Hepatocyte (in vitro differentiated cells): ENCODE measurements around the gene AHSP. TPM values are rescaled to one million over a fixed set of nuclear protein-coding genes. Genes with fewer than 3 reads are reported as not detected.
"Not testable (repeated sequence)": the region's sequence is repeated elsewhere in the genome, so short reads cannot be mapped to it uniquely, and the experiment has no call there.

Experiments
- DNase-seq: peaks from one replicate; pipeline ENCODE4 v3.0.0-alpha.2; 2016; ENCODE audit warnings: low spot score
- H2AFZ ChIP-seq: fragments of 200-600 bp; sonication (generic); 2 replicates; pipeline ENCODE4 v1.6.0; 2016; ENCODE audit warnings: antibody characterized with exemption, mild to moderate bottlenecking
- H3K27ac ChIP-seq: fragments of 200-600 bp; sonication (generic); 2 replicates; pipeline ENCODE4 v1.5.1; 2016; ENCODE audit warnings: mild to moderate bottlenecking
- H3K27me3 ChIP-seq: fragments of 200-600 bp; sonication (generic); 2 replicates; pipeline ENCODE4 v1.6.1; 2016
- H3K36me3 ChIP-seq: fragments of 200-600 bp; sonication (generic); replicated peaks from 2 replicates; pipeline ENCODE4 v1.5.1; 2016; ENCODE audit warnings: low read depth; ENCODE audit not compliant: insufficient read depth
- H3K4me1 ChIP-seq: fragments of 200-600 bp; sonication (generic); 2 replicates; pipeline ENCODE4 v1.5.1; 2016; ENCODE audit warnings: mild to moderate bottlenecking, moderate library complexity; ENCODE audit not compliant: insufficient read depth
- H3K4me2 ChIP-seq: fragments of 200-600 bp; sonication (generic); 2 replicates; pipeline ENCODE4 v1.6.0; 2016
- H3K4me3 ChIP-seq: fragments of 200-600 bp; sonication (generic); 2 replicates; pipeline ENCODE4 v1.5.1; 2016; ENCODE audit warnings: mild to moderate bottlenecking
- H3K79me2 ChIP-seq: fragments of 200-600 bp; sonication (generic); 2 replicates; pipeline ENCODE4 v1.6.0; 2017; ENCODE audit warnings: mild to moderate bottlenecking
- H3K9me2 ChIP-seq: fragments of 200-600 bp; sonication (generic); replicated peaks from 2 replicates; pipeline ENCODE4 v1.6.0; 2017; ENCODE audit warnings: mild to moderate bottlenecking; ENCODE audit not compliant: insufficient read depth
- H3K9me3 ChIP-seq: fragments of 200-600 bp; sonication (generic); 2 replicates; pipeline ENCODE4 v1.5.1; 2016; ENCODE audit warnings: low read depth, mild to moderate bottlenecking
- H4K20me1 ChIP-seq: fragments of 200-600 bp; sonication (generic); 2 replicates; pipeline ENCODE4 v1.6.0; 2016; ENCODE audit warnings: mild to moderate bottlenecking; ENCODE audit not compliant: insufficient read depth, poor library complexity, severe bottlenecking
- EZH2 ChIP-seq: fragments of 200-600 bp; sonication (generic); IDR thresholded peaks from 2 replicates; pipeline ENCODE4 v1.6.1; 2016; ENCODE audit warnings: antibody characterized with exemption, mild to moderate bottlenecking, borderline replicate concordance
- EZH2phosphoT487 ChIP-seq: fragments of 200-600 bp; sonication (generic); IDR thresholded peaks from one replicate; pipeline ENCODE4 v1.6.1; 2018; ENCODE audit warnings: antibody characterized with exemption, mild to moderate bottlenecking, low read depth, moderate library complexity; ENCODE audit not compliant: unreplicated experiment, severe bottlenecking
- WGBS: methylation state at CpG from one replicate; pipeline ENCODE4 v1.1.6; 2016; ENCODE audit warnings: low lambda C conversion rate; ENCODE audit errors: missing lambda C conversion rate; 5-methylcytosine and 5-hydroxymethylcytosine counted together
- polyA plus RNA-seq: library from polyadenylated mRNA; unstranded; fragments of >200 nt; fragmentation: Nextera tagmentation; extraction: Ambion mirVana; gene quantifications from 2 replicates; pipeline ENCODE4 v1.2.1, GENCODE V29; 2016
- total RNA-seq: library from RNA; depleted of rRNA; stranded (reverse); fragments of >200 nt; gene quantifications from 2 replicates; pipeline ENCODE4 v1.2.3, GENCODE V29; 2014
- TF ChIP-seq, protein P1 (sequence below): fragments of 200-600 bp; sonication (generic); IDR thresholded peaks from 2 replicates; pipeline ENCODE4 v1.5.1; 2016; ENCODE audit warnings: antibody characterized with exemption, mild to moderate bottlenecking; ENCODE audit not compliant: poor library complexity

The AHSP gene
- total and polyA plus RNA-seq, 2 experiments from 2014 or later: not detected

DNA sequence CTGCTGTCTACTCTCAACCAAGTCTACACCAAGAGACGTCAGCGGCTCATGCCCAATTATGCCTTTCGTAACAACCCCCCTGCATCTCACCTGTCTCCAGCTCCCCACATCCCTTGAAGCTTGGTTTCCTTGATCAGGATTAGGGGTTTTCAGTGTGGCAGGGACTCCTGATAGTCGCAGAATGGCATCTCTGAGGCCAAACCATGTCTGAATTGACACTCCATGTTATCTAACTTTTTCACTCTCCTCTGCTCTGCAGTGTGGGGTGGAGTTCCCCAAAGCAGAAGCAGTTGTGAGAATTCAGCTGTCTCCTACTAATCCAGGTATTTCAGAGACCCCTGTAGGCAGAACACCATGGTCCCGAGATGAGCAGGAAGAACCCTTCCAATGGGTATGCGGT is 5.6 kb upstream of the AHSP start:
- no peaks in the 10 kb centered on the region for H3K36me3 ChIP-seq
- no peak overlapping the region for H3K4me3 ChIP-seq
- no peaks in the 10 kb centered on the region for H3K27me3 ChIP-seq
- no peak for DNase-seq
- no peak overlapping the region for H2AFZ ChIP-seq
- no peak overlapping the region for H3K27ac ChIP-seq
- no peaks in the 10 kb centered on the region for H3K9me3 ChIP-seq
- 83% methylated on average over 6 of the region's 6 CpGs for WGBS
- TF ChIP-seq EZH2 (no peak), EZH2phosphoT487 (no peak)
- TF ChIP-seq, protein P1, sequence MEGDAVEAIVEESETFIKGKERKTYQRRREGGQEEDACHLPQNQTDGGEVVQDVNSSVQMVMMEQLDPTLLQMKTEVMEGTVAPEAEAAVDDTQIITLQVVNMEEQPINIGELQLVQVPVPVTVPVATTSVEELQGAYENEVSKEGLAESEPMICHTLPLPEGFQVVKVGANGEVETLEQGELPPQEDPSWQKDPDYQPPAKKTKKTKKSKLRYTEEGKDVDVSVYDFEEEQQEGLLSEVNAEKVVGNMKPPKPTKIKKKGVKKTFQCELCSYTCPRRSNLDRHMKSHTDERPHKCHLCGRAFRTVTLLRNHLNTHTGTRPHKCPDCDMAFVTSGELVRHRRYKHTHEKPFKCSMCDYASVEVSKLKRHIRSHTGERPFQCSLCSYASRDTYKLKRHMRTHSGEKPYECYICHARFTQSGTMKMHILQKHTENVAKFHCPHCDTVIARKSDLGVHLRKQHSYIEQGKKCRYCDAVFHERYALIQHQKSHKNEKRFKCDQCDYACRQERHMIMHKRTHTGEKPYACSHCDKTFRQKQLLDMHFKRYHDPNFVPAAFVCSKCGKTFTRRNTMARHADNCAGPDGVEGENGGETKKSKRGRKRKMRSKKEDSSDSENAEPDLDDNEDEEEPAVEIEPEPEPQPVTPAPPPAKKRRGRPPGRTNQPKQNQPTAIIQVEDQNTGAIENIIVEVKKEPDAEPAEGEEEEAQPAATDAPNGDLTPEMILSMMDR: no peak
- H3K9me2 ChIP-seq: no peaks in the 10 kb centered on the region
- H3K4me1 ChIP-seq: no peaks in the 10 kb centered on the region
- no peak overlapping the region for H3K4me2 ChIP-seq
- no peaks in the 10 kb centered on the region for H4K20me1 ChIP-seq
- H3K79me2 ChIP-seq: no peaks in the 10 kb centered on the region

DNA sequence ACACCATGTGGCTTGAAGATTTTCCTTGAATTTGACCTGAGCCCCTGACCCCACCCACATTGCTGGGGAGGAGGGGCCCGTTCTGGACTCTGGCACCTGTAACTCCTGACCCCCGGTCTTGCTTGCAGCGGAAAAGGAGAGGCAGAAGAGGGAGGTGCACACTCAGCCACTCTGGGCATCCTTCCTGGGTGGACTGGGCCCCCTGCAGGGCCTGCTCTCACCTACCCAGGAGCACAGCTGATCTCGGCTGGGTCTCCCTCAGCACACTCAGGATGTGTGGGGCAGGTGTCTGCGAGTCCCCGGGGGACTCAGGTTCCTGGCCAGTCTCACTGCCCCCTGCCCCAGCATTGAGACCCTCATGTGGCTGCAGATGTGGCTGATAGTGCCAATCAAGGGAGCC is 3.9 kb upstream of the AHSP start:
- H4K20me1 ChIP-seq, H3K4me1 ChIP-seq, H3K9me3 ChIP-seq, H3K27ac ChIP-seq, DNase-seq, H3K79me2 ChIP-seq, H3K9me2 ChIP-seq, H3K4me3 ChIP-seq, H3K36me3 ChIP-seq, H3K4me2 ChIP-seq, H2AFZ ChIP-seq: not testable (repeated sequence)
- peaks cover 17% of the 10 kb centered on the region for H3K27me3 ChIP-seq
- 81% methylated on average over 5 of the region's 6 CpGs for WGBS

DNA sequence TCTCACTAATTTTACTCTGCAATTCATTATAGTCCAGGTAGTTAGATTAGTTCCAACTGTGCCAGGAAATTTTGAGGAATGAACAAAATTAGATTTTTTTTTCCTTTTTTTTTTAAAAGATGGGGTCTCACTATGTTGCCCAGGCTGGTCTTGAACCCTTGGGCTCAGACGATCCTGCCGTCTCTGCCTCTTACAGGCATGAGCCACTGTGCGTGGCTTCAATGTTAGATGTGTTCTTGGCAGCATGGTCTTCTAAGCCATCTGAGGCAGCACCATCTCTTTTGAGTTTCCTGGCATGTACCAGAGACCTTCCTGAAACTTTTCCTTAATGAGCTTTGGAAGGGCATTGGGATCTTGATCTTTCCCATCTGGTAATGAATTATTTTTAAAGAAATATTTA is 2.6 kb upstream of the AHSP start:
- Histone ChIP-seq H3K4me2 (no peak overlapping the region), H4K20me1 (no peaks in the 10 kb centered on the region), H3K4me1 (no peaks in the 10 kb centered on the region), H3K9me3 (no peaks in the 10 kb centered on the region), H3K4me3 (no peak overlapping the region), H3K36me3 (no peaks in the 10 kb centered on the region), H3K79me2 (no peaks in the 10 kb centered on the region), H3K27ac (no peak overlapping the region), H2AFZ (no peak overlapping the region), H3K27me3 (peaks cover 28% of the 10 kb centered on the region), H3K9me2 (no peaks in the 10 kb centered on the region)
- DNase-seq: no peak
- 93% methylated on average over 3 of the region's 3 CpGs for WGBS
- TF ChIP-seq EZH2phosphoT487 (no peak), EZH2 (no peak)

DNA sequence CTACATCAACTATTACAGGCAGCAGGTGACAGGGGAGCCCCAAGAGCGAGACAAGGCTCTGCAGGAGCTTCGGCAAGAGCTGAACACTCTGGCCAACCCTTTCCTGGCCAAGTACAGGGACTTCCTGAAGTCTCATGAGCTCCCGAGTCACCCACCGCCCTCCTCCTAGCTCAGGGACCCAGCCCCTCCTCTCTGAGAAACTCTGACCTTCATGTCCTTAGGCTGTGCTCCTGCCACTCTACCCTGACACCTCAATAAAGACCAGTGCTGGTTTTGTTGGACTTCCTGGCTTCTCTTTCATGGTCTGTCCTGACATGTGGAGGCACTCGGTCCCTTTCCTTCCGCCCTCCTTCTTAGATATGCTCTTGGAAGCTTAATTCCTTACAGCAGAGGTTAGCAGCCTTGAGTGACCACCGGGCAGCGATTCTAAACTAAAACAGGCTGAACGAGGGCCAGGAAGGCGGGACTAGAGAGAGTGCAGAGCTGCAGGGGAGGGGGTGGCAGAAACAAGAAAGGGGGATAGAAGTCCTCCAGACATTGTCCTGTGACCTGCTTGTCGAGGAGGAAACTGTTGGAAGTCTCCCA is 915 bp downstream of the AHSP start:
- Histone ChIP-seq H2AFZ (peak overlapping the region; percentile 60), H3K4me3 (no peak overlapping the region), H4K20me1 (no peaks in the 10 kb centered on the region), H3K9me2 (no peaks in the 10 kb centered on the region), H3K4me1 (no peaks in the 10 kb centered on the region), H3K4me2 (peak overlapping the region; percentile 80), H3K9me3 (no peaks in the 10 kb centered on the region), H3K79me2 (no peaks in the 10 kb centered on the region), H3K27ac (peak overlapping the region; percentile 81), H3K36me3 (no peaks in the 10 kb centered on the region), H3K27me3 (peaks cover 41% of the 10 kb centered on the region)
- DNase-seq: no peak
- TF ChIP-seq EZH2phosphoT487 (no peak), EZH2 (no peak)
- TF ChIP-seq, protein P1: no peak
- WGBS: 31% methylated on average over 11 of the region's 11 CpGs
